ENCODE results near the gene CRELD2. TPM values are rescaled to one million over a fixed set of nuclear protein-coding genes. Genes with fewer than 3 reads are reported as not detected.

The CRELD2 gene
- total and polyA plus RNA-seq, 2 of the 13 experiments (the other 11 are each of a cell fraction or from before 2014, with no cell fraction given), result 17.2 to 44.7 TPM

GRCh38 chr22:49960159-49961004, 41.9 kb downstream of the CRELD2 start, which contains the start of gene PIM3 (continued):
- TF ChIP-seq ZNF318 (CRISPR knock-in tag; IDR thresholded peaks at IDR 0.05), result no peak; the same call in 1 of the 2 replicates
- peak; percentile 46; the same call in 1 of the 2 replicates for TF ChIP-seq ZSCAN9 (CRISPR knock-in tag; IDR thresholded peaks at IDR 0.05; ENCODE audit: borderline replicate concordance)
- TF ChIP-seq, protein P1, sequence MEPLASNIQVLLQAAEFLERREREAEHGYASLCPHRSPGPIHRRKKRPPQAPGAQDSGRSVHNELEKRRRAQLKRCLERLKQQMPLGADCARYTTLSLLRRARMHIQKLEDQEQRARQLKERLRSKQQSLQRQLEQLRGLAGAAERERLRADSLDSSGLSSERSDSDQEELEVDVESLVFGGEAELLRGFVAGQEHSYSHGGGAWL (CRISPR knock-in tag; IDR thresholded peaks at IDR 0.05), result peak; percentile 93
- peak; percentile 25; the same call in 1 of the 2 replicates for TF ChIP-seq SAFB2 (CRISPR knock-in tag; IDR thresholded peaks at IDR 0.05; ENCODE audit: borderline replicate concordance, low read depth)
- peak; percentile 92 for TF ChIP-seq GABPB1 (CRISPR knock-in tag; IDR thresholded peaks at IDR 0.05)
- no peak for TF ChIP-seq ZNF383 (CRISPR knock-in tag; IDR thresholded peaks at IDR 0.05; ENCODE audit: borderline replicate concordance)
- TF ChIP-seq ZNF24 (IDR thresholded peaks at IDR 0.05), result no peak
- 0 out of 2 replicates have a peak, but pooled peaks have one; percentile 77 for TF ChIP-seq ZFP41 (CRISPR knock-in tag; IDR thresholded peaks at IDR 0.05; ENCODE audit: borderline replicate concordance)
- TF ChIP-seq, protein P2, sequence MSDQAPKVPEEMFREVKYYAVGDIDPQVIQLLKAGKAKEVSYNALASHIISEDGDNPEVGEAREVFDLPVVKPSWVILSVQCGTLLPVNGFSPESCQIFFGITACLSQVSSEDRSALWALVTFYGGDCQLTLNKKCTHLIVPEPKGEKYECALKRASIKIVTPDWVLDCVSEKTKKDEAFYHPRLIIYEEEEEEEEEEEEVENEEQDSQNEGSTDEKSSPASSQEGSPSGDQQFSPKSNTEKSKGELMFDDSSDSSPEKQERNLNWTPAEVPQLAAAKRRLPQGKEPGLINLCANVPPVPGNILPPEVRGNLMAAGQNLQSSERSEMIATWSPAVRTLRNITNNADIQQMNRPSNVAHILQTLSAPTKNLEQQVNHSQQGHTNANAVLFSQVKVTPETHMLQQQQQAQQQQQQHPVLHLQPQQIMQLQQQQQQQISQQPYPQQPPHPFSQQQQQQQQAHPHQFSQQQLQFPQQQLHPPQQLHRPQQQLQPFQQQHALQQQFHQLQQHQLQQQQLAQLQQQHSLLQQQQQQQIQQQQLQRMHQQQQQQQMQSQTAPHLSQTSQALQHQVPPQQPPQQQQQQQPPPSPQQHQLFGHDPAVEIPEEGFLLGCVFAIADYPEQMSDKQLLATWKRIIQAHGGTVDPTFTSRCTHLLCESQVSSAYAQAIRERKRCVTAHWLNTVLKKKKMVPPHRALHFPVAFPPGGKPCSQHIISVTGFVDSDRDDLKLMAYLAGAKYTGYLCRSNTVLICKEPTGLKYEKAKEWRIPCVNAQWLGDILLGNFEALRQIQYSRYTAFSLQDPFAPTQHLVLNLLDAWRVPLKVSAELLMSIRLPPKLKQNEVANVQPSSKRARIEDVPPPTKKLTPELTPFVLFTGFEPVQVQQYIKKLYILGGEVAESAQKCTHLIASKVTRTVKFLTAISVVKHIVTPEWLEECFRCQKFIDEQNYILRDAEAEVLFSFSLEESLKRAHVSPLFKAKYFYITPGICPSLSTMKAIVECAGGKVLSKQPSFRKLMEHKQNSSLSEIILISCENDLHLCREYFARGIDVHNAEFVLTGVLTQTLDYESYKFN (CRISPR knock-in tag; conservative IDR thresholded peaks at IDR 0.05), result no peak
- no peak; the same call in 1 of the 2 replicates for TF ChIP-seq ZNF547 (CRISPR knock-in tag; IDR thresholded peaks at IDR 0.05)
- TF ChIP-seq ZNF124 (CRISPR knock-in tag; IDR thresholded peaks at IDR 0.05), result no peak; the same call in 1 of the 2 replicates
- peak; percentile 96 for TF ChIP-seq SRY (CRISPR knock-in tag; IDR thresholded peaks at IDR 0.05)
- TF ChIP-seq ZNF720 (CRISPR knock-in tag; IDR thresholded peaks at IDR 0.05), result no peak
- TF ChIP-seq ZBTB14 (CRISPR knock-in tag; IDR thresholded peaks at IDR 0.05), result peak; percentile 6; the same call in 1 of the 2 replicates
- no peak for TF ChIP-seq ZSCAN22 (CRISPR knock-in tag; IDR thresholded peaks at IDR 0.05)

Data from HepG2 (cell line).